ENCODE measurements around the gene MARCHF7. TPM values are rescaled to one million over a fixed set of nuclear protein-coding genes. Genes with fewer than 3 reads are reported as not detected.
"Not testable (repeated sequence)": the region's sequence is repeated elsewhere in the genome, so short reads cannot be mapped to it uniquely, and the experiment has no call there.

MARCHF7 gene
- total and polyA plus RNA-seq, 2 of the 8 experiments (the other 6 are each of a cell fraction or from before 2014, with no cell fraction given) = 18.3 to 116 TPM

DNA sequence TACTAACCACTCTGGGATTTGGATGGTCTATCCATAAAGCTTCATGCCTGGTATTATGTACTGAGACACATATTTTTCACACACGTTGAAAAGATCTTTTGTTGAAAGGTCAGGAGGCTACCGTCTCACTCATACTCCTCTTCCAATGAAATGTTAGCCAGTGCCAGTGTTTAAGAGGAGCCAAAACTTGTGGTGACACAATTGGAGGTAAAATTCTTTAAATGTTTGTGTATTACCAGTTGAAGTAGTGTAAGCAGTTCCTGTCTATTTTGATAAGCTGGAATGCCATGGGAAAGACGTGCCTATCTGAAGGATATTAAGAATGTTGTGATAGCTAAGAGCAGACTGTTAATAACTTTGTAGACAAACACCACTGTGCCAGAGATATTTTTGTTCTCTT lies 32.1 kb downstream of the MARCHF7 start (continued):
- TF ChIP-seq SP2 (IDR thresholded peaks at IDR 0.05; ENCODE audit: low read length) (no peak), KDM5A (IDR thresholded peaks at IDR 0.05; ENCODE audit: low read length) (no peak), SUZ12 (IDR thresholded peaks at IDR 0.05; ENCODE audit: low read length) (no peak), TCF12 (IDR thresholded peaks at IDR 0.05; ENCODE audit: low read depth, low read length) (no peak), HDAC2 (IDR thresholded peaks at IDR 0.05; ENCODE audit: borderline replicate concordance in 1 of 2, low read depth in 2 of 2, low read length in 2 of 2) (no peak)

DNA sequence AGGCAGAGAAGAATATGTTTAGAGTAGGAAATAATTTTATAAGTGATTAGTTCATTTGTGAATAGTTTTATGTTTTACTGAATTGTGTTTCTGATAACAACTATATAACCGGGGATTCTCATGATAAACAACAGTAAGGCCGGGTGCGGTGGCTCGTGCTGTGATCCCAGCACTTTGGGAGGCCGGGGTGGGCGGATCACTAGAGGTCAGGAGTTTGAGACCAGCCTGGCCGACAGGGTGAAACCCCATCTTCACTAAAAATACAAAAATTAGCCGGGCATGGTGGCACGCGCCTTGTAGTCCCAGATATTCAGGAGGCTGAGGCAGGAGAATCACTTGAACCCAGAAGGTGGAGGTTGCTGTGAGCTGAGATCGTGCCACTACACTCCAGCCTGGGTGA lies 32.9 kb downstream of the MARCHF7 start:
- peaks cover 11 to 71% (median 35%) of the 10 kb centered on the region in 4 experiments for H3K36me3 ChIP-seq (ENCODE audit: control insufficient read depth in 2 of 4, insufficient read depth in 4 of 4, low read length in 3 of 4)
- H3K18ac ChIP-seq (ENCODE audit: extremely low read depth, low read length); H4K20me1 ChIP-seq (replicated peaks in 1 of 2; ENCODE audit: control insufficient read depth in 1 of 2, insufficient read depth in 2 of 2, low read length in 2 of 2); H3K79me1 ChIP-seq (ENCODE audit: low read depth, low read length); H3K27me3 ChIP-seq (replicated peaks in 1 of 4; ENCODE audit: control insufficient read depth in 3 of 4, extremely low read depth in 1 of 4, insufficient read depth in 3 of 4, low read length in 3 of 4); H4K8ac ChIP-seq (ENCODE audit: extremely low read depth, insufficient read depth, low read length); H3K14ac ChIP-seq (ENCODE audit: insufficient read length); H2AK5ac ChIP-seq (ENCODE audit: low read depth, low read length); H3K4ac ChIP-seq (replicated peaks; ENCODE audit: insufficient read length, low read depth, low read length); H3K4me3 ChIP-seq (ENCODE audit: extremely low read depth in 1 of 4, insufficient read depth in 2 of 4, low read depth in 3 of 4, low read length in 4 of 4); H3K23ac ChIP-seq (ENCODE audit: insufficient read length); H2AFZ ChIP-seq (ENCODE audit: low read length); H2BK15ac ChIP-seq (ENCODE audit: low read length); H2BK20ac ChIP-seq (ENCODE audit: low read length); H3K23me2 ChIP-seq (ENCODE audit: low read depth, low read length); H2BK12ac ChIP-seq (ENCODE audit: low read depth, low read length); H2BK5ac ChIP-seq (ENCODE audit: low read depth, low read length); H3K4me1 ChIP-seq (replicated peaks in 1 of 4; ENCODE audit: control insufficient read depth in 3 of 4, insufficient read depth in 4 of 4, low read length in 3 of 4); H3K56ac ChIP-seq (replicated peaks; ENCODE audit: insufficient read length, low read depth, low read length); H3K9me3 ChIP-seq (ENCODE audit: insufficient read depth in 2 of 2, low read depth in 1 of 2, low read length in 1 of 2); H3K9ac ChIP-seq (replicated peaks in 1 of 4; ENCODE audit: extremely low read depth in 1 of 4, low read depth in 3 of 4, low read length in 3 of 4); H4K5ac ChIP-seq (ENCODE audit: insufficient read length, low read depth, low read length); H4K91ac ChIP-seq (replicated peaks; ENCODE audit: insufficient read length, low read length); H2BK120ac ChIP-seq (replicated peaks; ENCODE audit: low read depth, low read length); FAIRE-seq; H3K27ac ChIP-seq (ENCODE audit: low read depth, low read length); H3K4me2 ChIP-seq (ENCODE audit: insufficient read depth in 1 of 2, low read depth in 2 of 2, low read length in 2 of 2); DNase-seq (ENCODE audit: low read depth in 1 of 2, low spot score in 2 of 2); CTCF ChIA-PET (ENCODE audit: partially characterized antibody): not testable (repeated sequence)
- 98% methylated on average over 11 of the region's 11 CpGs; no CpG with 5 or more reads in 1 of the 2 experiments for WGBS, 2 experiments (ENCODE audit: extremely low coverage in 1 of 2, insufficient coverage in 1 of 2, insufficient read length in 1 of 2, insufficient replicate concordance in 2 of 2, low coverage in 1 of 2, low lambda C conversion rate in 2 of 2, missing lambda C conversion rate in 1 of 2)
- peaks cover 0 to 43% of the 10 kb centered on the region in 2 experiments; a peak in 2 of 4 replicates for H3K79me2 ChIP-seq (ENCODE audit: control insufficient read depth in 1 of 2, insufficient read depth in 2 of 2, low read length in 2 of 2)
- POLR2A ChIA-PET (ENCODE audit: partially characterized antibody) = interaction anchor here (0.7 kb wide), 1 partner anchor 11 kb away, joined by 3 read pairs; no protein-coding TSS in a partner anchor

Measured in H1 (cell line).